ENCODE data around the gene CLCN5.

DNA sequence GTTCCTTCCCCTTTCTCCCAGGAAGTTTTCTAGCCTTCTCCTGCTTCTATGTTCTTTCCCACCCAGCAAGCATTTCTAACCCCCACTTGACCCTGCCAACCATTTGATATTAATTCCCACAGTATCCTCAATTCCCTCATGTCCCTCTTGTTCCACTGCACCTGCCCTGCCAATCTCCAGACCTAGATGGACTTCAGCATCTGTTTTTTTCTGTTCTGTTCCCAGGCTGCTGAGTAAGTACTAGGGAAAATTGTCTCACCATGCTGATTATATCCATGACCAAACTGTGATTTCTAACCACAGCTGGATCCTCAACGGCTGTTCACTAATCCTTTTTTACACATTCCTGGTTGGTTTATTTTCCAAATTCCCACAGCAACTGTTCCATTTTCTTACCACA, 37.7 kb downstream of the CLCN5 start:
- TF ChIP-seq, protein P1, sequence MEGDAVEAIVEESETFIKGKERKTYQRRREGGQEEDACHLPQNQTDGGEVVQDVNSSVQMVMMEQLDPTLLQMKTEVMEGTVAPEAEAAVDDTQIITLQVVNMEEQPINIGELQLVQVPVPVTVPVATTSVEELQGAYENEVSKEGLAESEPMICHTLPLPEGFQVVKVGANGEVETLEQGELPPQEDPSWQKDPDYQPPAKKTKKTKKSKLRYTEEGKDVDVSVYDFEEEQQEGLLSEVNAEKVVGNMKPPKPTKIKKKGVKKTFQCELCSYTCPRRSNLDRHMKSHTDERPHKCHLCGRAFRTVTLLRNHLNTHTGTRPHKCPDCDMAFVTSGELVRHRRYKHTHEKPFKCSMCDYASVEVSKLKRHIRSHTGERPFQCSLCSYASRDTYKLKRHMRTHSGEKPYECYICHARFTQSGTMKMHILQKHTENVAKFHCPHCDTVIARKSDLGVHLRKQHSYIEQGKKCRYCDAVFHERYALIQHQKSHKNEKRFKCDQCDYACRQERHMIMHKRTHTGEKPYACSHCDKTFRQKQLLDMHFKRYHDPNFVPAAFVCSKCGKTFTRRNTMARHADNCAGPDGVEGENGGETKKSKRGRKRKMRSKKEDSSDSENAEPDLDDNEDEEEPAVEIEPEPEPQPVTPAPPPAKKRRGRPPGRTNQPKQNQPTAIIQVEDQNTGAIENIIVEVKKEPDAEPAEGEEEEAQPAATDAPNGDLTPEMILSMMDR (IDR thresholded peaks at IDR 0.05): no peak
- no peak for TF ChIP-seq POLR2A (IDR thresholded peaks at IDR 0.05)
